Upper lobe of left lung (tissue), 4 donors: ENCODE data around the gene BORCS5.

ENCODE experiments used
- POLR2A ChIP-seq, 4 donors: fragments of 450-650 bp; IDR thresholded peaks; one replicate each; pipeline ENCODE4 v1.5.1; 2016 to 2017; ENCODE audit warnings: antibody characterized with exemption in 4 of 4, mild to moderate bottlenecking in 2 of 4
- POLR2AphosphoS5 ChIP-seq, 2 donors: sonication (generic); formaldehyde crosslinking; IDR thresholded peaks; one replicate each; pipeline ENCODE4 v1.5.1; 2017; ENCODE audit warnings: antibody characterized with exemption in 2 of 2
- TF ChIP-seq, protein P1 (sequence below), 6 experiments: fragments of 450-650 bp in 4 of 6; fragments of 200-600 bp in 2 of 6; sonication (generic) in 2 of 6; IDR thresholded peaks; one replicate each; pipeline ENCODE4 v1.5.1; 2016 to 2019; ENCODE audit warnings: antibody characterized with exemption in 6 of 6

DNA sequence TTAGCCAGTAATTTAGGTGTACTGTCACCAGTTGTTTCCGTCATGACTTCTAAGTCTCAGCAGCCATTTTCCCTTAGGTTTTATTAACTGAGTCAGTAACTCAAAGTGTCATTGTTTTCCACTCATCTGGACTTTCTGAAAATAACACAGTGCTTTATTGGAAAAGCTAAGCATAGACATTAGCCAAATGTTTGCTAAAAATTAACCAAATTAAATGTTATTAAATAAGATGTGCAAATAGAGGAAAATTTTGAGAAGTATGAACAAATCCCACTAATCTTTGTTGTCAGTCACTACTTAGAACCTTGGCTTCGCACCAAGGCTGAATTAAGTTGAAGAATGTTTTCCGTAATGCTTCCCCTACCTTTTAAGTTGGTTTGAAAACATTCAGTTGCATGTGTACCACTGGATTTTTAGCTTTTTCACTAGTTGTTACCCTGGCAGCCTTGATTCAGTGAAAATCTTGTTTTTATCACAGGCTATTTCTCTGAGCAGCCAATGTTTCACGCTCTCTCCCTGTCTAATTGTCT is 43.0 kb downstream of the BORCS5 start:
- TF ChIP-seq, protein P1, sequence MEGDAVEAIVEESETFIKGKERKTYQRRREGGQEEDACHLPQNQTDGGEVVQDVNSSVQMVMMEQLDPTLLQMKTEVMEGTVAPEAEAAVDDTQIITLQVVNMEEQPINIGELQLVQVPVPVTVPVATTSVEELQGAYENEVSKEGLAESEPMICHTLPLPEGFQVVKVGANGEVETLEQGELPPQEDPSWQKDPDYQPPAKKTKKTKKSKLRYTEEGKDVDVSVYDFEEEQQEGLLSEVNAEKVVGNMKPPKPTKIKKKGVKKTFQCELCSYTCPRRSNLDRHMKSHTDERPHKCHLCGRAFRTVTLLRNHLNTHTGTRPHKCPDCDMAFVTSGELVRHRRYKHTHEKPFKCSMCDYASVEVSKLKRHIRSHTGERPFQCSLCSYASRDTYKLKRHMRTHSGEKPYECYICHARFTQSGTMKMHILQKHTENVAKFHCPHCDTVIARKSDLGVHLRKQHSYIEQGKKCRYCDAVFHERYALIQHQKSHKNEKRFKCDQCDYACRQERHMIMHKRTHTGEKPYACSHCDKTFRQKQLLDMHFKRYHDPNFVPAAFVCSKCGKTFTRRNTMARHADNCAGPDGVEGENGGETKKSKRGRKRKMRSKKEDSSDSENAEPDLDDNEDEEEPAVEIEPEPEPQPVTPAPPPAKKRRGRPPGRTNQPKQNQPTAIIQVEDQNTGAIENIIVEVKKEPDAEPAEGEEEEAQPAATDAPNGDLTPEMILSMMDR (IDR thresholded peaks at IDR 0.05), result no peak
- TF ChIP-seq POLR2A (IDR thresholded peaks at IDR 0.05) (no peak), POLR2AphosphoS5 (IDR thresholded peaks at IDR 0.05) (no peak)
